ENCODE measurements around the gene SLC43A2.

DNA sequence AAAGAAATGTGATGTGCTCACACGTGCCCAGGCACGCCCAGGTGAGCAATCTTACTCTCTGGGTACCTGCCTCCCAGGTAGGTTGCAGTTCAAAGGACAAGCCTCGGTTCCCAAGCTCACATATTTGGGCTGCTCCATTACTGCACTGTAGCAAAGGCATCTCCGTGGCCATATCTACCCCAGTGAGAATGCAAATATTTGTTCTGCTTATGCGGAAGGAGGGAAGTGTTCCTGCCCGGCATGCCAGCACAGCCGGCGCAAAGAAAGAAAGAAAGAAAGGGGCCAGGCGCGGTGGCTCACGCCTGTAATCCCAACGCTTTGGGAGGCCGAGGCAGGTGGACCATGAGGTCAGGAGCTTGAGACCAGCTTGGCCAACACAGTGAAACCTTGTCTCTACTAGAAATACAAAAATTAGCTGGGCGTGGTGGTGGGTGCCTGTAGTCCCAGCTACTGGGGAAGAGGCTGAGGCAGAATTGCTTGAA is 30.7 kb downstream of the SLC43A2 start:
- TF ChIP-seq, protein P1, sequence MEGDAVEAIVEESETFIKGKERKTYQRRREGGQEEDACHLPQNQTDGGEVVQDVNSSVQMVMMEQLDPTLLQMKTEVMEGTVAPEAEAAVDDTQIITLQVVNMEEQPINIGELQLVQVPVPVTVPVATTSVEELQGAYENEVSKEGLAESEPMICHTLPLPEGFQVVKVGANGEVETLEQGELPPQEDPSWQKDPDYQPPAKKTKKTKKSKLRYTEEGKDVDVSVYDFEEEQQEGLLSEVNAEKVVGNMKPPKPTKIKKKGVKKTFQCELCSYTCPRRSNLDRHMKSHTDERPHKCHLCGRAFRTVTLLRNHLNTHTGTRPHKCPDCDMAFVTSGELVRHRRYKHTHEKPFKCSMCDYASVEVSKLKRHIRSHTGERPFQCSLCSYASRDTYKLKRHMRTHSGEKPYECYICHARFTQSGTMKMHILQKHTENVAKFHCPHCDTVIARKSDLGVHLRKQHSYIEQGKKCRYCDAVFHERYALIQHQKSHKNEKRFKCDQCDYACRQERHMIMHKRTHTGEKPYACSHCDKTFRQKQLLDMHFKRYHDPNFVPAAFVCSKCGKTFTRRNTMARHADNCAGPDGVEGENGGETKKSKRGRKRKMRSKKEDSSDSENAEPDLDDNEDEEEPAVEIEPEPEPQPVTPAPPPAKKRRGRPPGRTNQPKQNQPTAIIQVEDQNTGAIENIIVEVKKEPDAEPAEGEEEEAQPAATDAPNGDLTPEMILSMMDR (conservative IDR thresholded peaks at IDR 0.05), result no peak
- TF ChIP-seq EZH2 (IDR thresholded peaks at IDR 0.05; ENCODE audit: low read depth), result no peak

Data from PC-9 (cell line).